GM12872 (cell line): ENCODE measurements around the gene FBN1.

Experiments
- TF ChIP-seq, protein P1 (sequence below): IDR thresholded peaks from 3 replicates; pipeline ENCODE4 v1.5.1; 2011; ENCODE audit warnings: low read depth, mild to moderate bottlenecking, low read length, moderate library complexity; ENCODE audit not compliant: insufficient read depth

The FBN1 gene

DNA sequence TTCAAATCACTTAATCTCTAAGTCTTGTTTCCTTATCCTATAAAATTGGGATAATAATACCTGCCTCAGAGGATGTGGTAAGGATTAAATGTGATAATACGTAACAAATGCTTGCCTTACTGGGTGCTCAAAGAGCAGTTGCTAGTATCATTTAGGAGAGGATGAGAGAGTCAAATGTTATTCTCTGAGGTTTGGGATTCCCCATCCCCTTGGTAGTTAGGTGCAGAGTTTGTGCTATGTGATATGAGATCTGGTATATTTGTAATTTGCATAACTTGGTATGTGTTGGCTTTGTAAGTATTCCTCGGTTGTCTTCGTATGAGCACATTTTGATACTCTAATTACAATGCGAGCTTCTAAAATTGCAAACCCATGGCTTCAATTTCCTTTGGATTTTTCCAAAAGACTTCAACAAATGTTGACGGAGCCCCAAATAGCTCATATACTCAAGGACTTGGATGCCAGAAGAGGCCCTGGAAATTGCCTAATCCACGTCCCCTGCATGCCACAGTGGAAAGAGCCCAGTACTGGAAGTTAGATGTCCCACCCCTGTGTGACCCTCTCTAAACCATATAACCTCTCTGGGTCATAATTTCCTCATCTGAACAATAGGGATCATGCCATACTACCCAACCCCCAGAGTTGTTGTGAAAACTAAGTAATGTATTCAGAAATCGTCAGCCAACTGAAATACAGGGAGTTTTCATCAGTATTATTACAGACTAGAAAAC lies 85.0 kb downstream of the FBN1 start:
- TF ChIP-seq, protein P1, sequence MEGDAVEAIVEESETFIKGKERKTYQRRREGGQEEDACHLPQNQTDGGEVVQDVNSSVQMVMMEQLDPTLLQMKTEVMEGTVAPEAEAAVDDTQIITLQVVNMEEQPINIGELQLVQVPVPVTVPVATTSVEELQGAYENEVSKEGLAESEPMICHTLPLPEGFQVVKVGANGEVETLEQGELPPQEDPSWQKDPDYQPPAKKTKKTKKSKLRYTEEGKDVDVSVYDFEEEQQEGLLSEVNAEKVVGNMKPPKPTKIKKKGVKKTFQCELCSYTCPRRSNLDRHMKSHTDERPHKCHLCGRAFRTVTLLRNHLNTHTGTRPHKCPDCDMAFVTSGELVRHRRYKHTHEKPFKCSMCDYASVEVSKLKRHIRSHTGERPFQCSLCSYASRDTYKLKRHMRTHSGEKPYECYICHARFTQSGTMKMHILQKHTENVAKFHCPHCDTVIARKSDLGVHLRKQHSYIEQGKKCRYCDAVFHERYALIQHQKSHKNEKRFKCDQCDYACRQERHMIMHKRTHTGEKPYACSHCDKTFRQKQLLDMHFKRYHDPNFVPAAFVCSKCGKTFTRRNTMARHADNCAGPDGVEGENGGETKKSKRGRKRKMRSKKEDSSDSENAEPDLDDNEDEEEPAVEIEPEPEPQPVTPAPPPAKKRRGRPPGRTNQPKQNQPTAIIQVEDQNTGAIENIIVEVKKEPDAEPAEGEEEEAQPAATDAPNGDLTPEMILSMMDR, result no peak

DNA sequence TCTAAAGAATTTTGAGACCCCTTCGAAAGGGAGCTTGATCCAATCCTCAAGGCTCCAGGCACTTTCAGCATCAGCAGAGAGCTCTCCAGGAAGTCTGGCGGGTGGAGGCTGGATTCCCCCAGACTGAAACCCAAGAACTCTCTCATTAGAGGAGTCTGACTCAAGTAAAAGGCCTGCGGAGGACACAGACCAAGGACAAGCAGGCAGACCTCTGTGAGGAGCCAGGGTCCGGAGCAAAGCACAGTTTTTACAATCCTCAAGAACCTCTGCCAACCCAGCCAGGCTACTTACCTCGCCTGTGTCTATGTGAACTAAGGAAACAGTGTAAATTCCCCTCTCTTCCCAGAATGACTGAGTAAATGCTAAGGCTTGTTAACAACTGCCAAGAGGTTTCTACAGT lies 86.2 kb downstream of the FBN1 start:
- TF ChIP-seq, protein P1, result no peak

GRCh38 chr15:48558226-48558625 lies 87.3 kb downstream of the FBN1 start:
- TF ChIP-seq, protein P1, result no peak

- TF ChIP-seq, protein P1, result no peak
These were observed 88.2 kb downstream of the FBN1 start for GRCh38 chr15:48557335-48557734.

GRCh38 chr15:48556159-48556897 lies 89.2 kb downstream of the FBN1 start:
- TF ChIP-seq, protein P1, result no peak

GRCh38 chr15:48555241-48555881 lies 90.1 kb downstream of the FBN1 start:
- TF ChIP-seq, protein P1, result no peak

DNA sequence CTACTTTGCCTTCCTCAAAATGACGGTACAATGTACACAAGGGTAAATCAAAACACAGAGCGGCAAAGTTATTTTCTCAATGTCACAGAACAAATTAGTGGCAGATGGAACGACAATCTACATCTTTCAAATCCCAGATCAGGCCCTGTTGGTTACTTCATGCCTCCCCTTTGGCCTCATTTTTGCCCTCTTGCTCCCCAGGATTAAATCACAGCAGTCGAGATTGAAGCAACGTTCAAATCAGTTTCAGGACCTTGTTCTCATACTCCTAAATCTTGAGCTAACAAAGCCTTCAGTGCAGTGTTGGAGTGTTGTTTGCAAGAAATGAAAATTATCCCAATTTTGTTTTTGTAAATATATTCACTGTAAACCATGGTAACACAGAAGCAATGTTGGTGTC lies 91.4 kb downstream of the FBN1 start:
- TF ChIP-seq, protein P1, result no peak
